ENCODE data around the gene OR11H7.
"Not testable (repeated sequence)": the region's sequence is repeated elsewhere in the genome, so short reads cannot be mapped to it uniquely, and the experiment has no call there.

The OR11H7 gene

DNA sequence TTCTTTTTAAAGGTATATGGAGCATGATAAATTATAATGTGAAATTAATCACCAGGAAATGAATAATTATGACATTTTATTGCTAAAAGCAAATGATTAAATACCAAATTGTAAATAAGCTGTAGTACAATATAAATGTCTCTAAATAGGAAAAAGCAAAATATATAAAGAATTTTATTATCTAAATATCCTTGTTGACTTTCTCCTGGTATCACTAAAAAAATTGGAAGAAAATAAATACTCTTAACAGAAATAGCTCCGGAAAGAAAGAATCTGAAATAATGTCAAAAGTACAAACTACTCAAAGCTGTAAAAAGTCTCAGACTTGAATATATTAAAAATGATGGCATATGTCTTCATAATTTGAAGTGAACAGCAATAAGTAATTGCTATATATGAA is at the start of gene OR11H7:
TSS of gene OR11H7 (plus strand) at position 301 of the 400 bp plus-strand sequence.
- DNase-seq (ENCODE audit: low read depth in 2 of 2) = no peak

DNA sequence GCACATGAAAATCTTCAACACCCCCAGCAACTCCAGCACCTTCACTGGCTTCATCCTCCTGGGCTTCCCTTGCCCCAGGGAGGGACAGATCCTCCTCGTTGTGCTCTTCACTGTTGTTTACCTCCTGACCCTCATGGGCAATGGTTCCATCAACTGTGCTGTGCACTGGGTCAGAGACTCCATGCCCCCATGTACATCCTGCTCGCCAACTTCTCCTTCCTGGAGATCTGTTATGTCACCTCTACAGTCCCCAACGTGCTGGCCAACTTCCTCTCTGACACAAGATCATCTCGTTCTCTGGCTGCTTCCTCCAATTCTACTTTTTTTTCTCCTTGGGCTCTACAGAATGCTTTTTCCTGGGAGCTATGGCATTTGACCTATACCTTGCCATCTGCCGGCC is 49.6 kb upstream of the OR11H7 start:
- no peak for DNase-seq (ENCODE audit: low read depth in 2 of 2)

GRCh38 chr14:20179880-20180279 is 48.9 kb upstream of the OR11H7 start:
- no peak for DNase-seq (ENCODE audit: low read depth in 2 of 2)

- DNase-seq (ENCODE audit: low read depth in 2 of 2) = no peak
Observed at GRCh38 chr14:20180486-20180885, 48.3 kb upstream of the OR11H7 start.

GRCh38 chr14:20184181-20184580 is 44.6 kb upstream of the OR11H7 start:
- DNase-seq (ENCODE audit: low read depth in 2 of 2) = no peak

DNA sequence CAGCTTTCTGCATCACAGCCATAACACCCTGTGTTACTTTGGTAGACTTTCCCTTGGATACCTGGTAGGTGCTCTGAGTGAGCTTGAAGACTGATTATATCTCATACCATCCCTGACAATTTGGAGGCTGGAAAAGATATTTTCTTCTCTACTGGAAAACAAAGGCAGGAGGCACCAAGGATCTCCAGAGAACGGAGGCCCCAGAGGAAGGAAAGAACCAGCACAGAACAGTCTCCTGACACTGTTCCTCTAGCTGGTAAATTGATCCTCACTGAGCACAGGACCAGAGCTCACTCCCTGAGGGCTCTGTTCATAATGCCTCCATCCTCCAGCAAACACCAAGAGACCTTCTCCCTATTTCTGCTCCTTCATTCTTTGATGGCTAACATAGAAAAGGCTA is 38.2 kb upstream of the OR11H7 start, which contains the start of gene OR11G2:
TSS of gene OR11G2 (plus strand) at position 301 of the 400 bp plus-strand sequence. CDS start 6,542 bp downstream, outside the sequence.
- no peak for DNase-seq (ENCODE audit: low read depth in 2 of 2)

- no peak for DNase-seq (ENCODE audit: low read depth in 2 of 2)
Observed at GRCh38 chr14:20191396-20191795, 37.4 kb upstream of the OR11H7 start.

DNA sequence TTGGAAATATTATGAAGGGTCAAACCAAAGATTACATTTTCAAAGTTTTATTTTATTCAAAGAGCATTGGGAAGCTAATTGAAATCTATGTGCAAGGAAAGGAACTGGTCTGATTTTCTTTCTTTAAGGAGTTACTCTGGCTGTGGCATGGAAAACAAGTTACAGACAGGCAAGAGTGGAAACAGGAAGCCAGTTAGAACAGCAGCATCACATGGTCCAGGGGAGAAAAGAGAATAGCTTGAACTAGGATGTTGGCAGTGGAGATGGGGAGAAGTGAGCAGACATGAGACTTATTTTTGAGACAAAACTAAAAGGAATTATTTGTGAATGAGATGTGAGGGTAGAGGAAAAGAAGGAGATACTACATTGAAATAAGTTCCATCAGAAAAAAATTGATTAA is 34.7 kb upstream of the OR11H7 start:
- DNase-seq (ENCODE audit: low read depth in 2 of 2) = no peak

- not testable (repeated sequence) for DNase-seq (ENCODE audit: low read depth in 2 of 2)
Observed at GRCh38 chr14:20195170-20195569, 33.6 kb upstream of the OR11H7 start.

GRCh38 chr14:20195911-20196310 is 32.9 kb upstream of the OR11H7 start:
- no peak for DNase-seq (ENCODE audit: low read depth in 2 of 2)

GRCh38 chr14:20197459-20197858 is 31.3 kb upstream of the OR11H7 start:
- DNase-seq (ENCODE audit: low read depth in 2 of 2) = no peak

- DNase-seq (ENCODE audit: low read depth in 2 of 2) = no peak
Observed at GRCh38 chr14:20198991-20199390, 29.8 kb upstream of the OR11H7 start.

GRCh38 chr14:20204721-20205120 is 24.1 kb upstream of the OR11H7 start:
- no peak for DNase-seq (ENCODE audit: low read depth in 2 of 2)

DNA sequence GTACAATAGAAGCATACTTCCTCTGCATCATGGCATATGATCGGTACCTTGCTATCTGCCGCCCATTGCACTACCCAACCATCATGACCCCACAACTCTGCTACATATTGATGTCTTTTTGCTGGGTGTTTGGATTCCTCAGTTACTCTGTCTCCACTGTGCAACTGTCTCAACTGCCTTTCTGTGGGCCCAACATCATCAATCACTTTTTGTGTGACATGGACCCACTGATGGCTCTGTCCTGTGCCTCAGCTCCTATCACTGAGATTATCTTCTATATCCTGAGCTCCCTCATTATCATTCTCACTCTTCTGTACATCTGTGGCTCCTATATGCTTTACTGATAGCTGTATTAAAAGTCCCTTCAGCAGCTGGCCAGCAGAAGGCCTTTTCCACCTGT is 19.2 kb upstream of the OR11H7 start:
- DNase-seq (ENCODE audit: low read depth in 2 of 2) = no peak

DNA sequence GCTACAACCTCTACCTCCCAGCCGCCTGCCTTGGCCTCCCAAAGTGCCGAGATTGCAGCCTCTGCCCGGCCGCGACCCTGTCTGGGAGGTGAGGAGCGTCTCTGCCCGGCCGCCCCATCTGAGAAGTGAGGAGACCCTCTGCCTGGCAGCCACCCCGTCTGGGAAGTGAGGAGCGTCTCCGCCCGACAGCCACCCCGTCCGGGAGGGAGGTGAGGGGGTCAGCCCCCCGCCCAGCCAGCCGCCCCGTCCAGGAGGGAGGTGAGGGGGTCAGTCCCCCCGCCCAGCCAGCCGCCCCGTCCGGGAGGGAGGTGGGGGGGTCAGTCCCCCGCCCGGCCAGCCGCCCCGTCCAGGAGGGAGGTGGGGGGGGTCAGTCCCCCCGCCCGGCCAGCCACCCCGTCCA is 16.4 kb upstream of the OR11H7 start:
- DNase-seq (ENCODE audit: low read depth in 2 of 2) = not testable (repeated sequence)

DNA sequence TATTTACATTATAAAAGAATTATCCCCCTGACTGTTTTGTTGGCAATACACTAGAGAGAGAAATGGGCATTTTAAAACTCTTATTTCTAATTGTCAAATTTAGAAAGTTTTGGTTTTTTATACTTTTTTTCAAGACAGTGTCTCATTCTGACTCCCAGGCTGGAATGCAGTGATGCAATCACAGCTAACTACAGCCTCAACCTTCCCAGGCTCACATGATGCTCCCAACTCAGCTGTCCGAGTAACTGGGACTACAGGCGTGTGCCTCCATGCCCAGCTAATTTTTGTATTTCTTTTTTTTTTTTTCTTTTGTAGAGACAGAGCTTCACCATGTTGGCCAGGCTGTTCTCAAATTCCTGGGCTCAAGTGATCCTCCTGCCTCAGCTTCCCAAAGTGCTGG is 13.6 kb upstream of the OR11H7 start:
- DNase-seq (ENCODE audit: low read depth in 2 of 2) = no peak

GRCh38 chr14:20219033-20219432 is 9.7 kb upstream of the OR11H7 start:
- DNase-seq (ENCODE audit: low read depth in 2 of 2) = no peak

DNA sequence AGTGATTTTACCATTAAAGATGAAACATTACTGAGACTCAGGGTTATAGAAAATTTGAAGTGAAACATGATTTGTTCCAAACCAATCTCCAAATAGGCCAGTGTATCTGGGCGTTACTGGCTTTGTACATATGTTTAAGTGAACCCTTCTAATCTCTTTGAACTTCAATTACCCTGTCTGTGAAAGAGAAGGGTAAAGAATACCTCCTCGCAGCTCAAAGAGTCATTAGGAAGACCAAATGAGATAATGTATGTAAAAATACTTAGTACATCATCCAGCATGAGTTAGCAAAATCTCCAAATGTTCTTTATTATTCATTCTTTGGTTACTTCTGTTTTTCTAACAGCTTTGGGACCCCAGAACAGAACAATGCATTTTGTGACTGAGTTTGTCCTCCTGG is 5.4 kb upstream of the OR11H7 start, which contains the start of gene OR11H6:
TSS of gene OR11H6 (plus strand) at position 301 of the 400 bp plus-strand sequence. CDS start at position 301, 0 bp downstream.
- no peak for DNase-seq (ENCODE audit: low read depth in 2 of 2)

DNA sequence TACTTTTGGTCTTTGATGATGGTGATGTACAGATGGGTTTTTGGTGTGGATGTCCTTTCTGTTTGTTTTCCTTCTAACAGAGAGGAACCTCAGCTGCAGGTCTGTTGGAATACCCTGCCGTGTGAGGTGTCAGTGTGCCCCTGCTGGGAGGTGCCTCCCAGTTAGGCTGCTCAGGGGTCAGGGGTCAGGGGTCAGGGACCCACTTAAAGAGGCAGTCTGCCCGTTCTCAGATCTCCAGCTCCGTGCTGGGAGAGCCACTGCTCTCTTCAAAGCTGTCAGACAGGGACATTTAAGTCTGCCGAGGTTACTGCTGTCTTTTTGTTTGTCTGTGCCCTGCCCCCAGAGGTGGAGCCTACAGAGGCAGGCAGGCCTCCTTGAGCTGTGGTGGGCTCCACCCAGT is 6.6 kb downstream of the OR11H7 start:
- not testable (repeated sequence) for DNase-seq (ENCODE audit: low read depth in 2 of 2)

- DNase-seq (ENCODE audit: low read depth in 2 of 2) = no peak
Observed at GRCh38 chr14:20247646-20248246, 19.0 kb downstream of the OR11H7 start.

GRCh38 chr14:20262642-20263128 is 33.9 kb downstream of the OR11H7 start:
- DNase-seq (ENCODE audit: low read depth in 2 of 2) = no peak

DNA sequence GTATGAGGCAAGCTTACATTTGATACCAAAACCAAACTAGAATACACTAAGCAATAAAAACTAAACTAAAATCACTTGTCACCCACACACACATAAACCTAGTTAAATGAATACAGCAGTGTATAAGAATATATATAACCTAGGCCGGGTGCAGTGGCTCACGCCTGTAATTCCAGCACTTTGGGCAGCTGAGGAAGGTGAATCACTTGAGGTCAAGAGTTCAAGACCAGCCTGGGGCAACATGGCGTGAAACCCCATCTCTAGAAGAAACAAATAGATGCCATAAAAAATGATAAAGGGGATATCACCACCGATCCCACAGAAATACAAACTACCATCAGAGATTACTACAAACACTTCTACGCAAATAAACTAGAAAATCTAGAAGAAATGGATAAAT is 35.6 kb downstream of the OR11H7 start:
- not testable (repeated sequence) for DNase-seq (ENCODE audit: low read depth in 2 of 2)

GRCh38 chr14:20274062-20274461 is 45.3 kb downstream of the OR11H7 start:
- no peak for DNase-seq (ENCODE audit: low read depth in 2 of 2)

GRCh38 chr14:20277409-20277808 is 48.6 kb downstream of the OR11H7 start:
- no peak for DNase-seq (ENCODE audit: low read depth in 2 of 2)
